Stimulated activated CD8-positive, alpha-beta memory T cell treated with anti-CD3 and anti-CD28 coated beads, Interleukin-12 subunit alpha, Interleukin-12 subunit beta, amount 100 ng/mL, for 24 hours (primary cell): ENCODE data around the gene SH3D19.

ENCODE experiments used
- DNase-seq: peaks from one replicate; pipeline ENCODE4 v3.0.0-alpha.2; 2020; ENCODE audit errors: extremely low read depth

The SH3D19 gene, protein sequence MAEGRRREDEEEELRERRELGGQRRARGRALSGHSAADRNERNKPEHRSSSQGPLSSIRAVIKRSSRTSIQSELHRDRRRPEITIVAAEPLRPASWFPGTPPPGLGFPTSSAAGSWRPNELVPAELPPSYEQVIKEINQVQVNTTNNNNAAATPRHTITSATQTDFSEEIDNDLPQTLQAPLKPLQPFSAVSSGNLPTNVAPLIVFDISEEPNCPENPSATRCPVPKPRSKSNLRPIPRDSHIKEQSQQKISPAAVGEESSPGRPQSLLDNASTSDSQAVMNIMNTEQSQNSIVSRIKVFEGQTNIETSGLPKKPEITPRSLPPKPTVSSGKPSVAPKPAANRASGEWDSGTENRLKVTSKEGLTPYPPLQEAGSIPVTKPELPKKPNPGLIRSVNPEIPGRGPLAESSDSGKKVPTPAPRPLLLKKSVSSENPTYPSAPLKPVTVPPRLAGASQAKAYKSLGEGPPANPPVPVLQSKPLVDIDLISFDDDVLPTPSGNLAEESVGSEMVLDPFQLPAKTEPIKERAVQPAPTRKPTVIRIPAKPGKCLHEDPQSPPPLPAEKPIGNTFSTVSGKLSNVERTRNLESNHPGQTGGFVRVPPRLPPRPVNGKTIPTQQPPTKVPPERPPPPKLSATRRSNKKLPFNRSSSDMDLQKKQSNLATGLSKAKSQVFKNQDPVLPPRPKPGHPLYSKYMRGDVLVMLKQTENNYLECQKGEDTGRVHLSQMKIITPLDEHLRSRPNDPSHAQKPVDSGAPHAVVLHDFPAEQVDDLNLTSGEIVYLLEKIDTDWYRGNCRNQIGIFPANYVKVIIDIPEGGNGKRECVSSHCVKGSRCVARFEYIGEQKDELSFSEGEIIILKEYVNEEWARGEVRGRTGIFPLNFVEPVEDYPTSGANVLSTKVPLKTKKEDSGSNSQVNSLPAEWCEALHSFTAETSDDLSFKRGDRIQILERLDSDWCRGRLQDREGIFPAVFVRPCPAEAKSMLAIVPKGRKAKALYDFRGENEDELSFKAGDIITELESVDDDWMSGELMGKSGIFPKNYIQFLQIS

DNA sequence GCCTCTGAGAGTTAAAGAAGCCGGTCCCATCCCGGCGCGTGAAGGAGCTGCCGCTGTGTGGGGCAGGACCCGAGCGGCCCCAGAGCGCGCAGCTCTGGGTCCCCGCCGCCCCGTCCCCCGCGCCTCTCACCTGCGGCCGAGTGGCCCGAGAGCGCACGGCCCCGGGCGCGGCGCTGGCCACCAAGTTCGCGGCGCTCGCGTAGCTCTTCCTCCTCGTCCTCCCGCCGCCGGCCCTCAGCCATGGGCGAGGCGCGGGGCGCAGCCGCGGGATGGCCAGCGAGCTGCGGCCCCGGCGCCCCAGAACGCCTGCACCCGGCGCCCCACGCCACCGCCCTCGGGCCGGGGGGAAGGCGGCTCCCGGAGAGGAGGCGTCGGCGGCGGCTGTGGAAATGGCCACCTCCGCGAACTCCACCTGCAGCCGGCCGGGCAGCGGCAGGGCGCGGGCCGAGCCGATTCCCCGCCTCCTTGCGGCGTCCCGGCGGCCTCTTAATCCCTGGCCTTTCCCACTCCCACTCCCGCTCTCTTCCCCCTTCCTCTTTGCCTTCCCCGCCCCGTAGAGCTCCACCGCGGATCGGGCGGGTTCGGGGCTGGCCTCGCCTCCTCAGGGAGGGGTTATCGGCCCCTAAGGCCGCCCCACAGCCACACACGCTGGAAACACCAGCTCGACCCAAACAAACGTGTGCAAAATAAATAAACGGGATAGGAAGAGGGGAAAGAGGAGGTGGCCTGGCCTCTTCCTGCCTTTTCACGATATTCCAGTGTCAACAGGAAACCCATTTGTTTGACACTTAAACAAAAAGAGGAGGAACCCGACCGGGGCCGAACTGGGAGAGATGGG is at the start of gene SH3D19:
TSS of gene SH3D19 (minus strand) at position 495 of the 838 bp plus-strand sequence. CDS start at position 242, 253 bp downstream.
- DNase-seq, result no peak

DNA sequence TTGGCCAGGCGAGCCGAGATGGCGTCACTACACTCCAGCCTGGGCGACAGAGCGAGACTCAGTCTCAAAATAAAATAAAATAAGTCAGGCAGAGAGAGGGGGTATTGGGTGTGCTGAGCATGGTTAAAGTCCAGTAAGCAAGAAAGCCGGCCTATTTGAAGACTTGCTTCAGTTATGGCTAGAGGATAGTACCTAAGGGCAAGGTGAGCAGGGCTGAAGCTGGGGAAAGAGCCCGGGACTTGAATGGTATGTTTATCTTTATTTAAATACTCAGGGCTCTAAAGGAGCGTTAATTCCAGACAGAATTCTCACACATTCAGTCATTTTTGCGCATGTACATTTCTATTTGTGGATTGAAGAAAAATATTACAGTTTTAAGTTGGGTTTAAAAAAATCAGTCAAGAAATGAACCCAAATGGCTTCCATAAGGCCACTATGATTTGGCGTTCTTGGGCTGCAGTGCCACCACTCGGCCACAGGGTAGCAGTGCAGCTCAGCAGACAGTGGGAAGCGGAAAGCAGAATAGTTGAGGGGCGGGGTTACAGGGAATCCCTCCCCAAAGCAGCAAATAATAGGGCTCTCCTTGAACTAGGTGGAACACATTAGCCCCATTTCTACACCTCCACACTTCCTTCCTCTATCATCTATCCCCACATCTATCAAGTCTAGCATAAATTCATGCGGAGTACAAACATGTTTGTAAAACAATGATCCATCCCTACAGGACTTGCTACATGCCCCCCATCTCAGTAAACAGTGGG is 37.2 kb upstream of the SH3D19 start:
- peak; percentile 33 for DNase-seq

DNA sequence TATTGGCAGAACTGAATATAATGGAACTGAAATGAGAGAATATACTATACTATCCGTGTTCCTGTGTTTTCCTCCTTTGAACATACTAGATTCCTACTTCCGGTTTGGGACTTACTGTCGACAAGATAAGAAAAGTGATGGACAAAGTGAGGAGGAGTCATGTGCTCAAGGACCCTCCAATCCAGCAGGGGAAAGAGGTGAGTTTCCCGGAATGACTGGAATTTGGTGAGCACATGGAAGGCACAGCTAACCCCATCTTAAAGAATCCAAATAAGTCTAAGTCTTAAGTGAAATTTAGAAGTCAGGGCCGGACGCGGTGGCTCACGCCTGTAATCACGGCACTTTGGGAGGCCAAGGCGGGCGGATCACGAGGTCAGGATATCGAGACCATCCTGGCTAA is 36.6 kb upstream of the SH3D19 start:
- DNase-seq, result no peak

DNA sequence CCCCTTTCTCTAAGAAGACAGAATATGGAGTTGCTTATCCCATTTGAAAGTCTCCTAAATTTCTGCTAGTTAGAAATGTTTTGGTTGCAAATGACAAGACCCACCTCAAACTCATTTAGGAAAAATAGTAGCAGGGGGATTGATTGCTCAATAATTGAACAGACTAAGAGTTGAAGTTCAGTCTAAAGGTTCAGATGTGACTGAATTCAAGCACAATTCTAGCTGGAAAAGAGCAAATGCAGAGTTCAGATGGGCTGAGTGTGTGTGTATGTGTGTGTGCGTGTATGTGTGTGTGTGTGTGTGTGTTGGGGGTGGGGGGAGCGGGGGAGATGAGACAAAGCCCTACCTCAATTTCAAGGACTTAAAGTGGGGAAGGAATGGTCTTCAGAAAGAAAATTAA is 35.7 kb upstream of the SH3D19 start:
- DNase-seq, result no peak

DNA sequence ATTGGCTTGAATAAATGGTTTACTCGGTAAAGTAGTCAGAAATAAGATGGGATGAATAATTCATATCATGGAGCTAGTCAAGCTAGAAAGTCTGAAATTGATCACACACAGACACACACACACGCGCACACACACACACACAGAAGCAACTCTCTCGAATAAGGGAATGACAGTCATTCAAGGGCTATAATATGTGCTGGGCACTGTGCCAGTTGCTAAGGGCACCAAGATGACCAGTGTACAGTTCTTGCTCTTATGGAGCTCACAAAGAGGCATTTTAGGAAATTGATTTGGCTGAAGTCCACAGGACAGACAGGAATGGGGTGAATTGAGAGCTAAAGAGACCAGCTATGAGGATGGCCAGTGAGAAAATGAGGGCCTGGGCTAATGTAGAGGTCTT is 34.2 kb upstream of the SH3D19 start:
- DNase-seq, result no peak

DNA sequence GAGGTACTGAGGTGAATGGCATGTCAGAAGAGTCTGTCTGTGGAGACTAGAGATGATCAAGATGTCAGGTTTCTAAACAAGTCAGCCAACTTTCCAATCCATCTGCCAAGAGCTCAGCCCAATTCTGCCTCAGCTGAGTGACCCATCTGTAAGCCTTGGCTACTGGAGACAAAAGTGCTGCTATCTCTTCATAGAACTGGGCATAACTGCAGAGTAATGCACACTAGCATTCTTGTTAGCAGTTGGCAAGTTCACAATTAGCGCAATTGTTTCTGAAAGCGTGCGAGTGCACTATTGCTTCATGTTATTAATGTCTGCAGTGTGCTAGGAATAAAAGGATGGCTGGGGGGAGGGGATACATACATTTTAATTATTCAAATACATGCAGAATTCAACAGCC is 32.9 kb upstream of the SH3D19 start:
- no peak for DNase-seq

DNA sequence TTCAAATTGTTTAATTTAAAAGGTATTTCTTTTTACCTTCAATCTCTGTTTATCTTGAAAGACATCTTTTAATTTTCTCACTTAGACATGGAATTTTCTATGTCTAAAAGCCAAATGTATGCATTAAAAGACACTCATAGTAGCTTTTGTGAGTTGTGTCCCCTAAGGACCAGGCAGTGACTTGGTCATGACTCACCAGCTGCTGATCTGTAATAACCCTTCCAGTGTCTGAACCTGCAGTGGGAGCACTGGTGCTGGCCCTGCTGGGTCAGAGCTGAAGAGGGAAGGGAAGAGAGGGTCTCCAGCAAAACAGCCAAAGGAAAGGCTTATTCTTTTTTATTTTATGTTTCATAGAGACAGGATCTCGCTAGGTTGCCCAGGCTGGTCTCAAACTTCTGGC is 31.1 kb upstream of the SH3D19 start:
- no peak for DNase-seq

DNA sequence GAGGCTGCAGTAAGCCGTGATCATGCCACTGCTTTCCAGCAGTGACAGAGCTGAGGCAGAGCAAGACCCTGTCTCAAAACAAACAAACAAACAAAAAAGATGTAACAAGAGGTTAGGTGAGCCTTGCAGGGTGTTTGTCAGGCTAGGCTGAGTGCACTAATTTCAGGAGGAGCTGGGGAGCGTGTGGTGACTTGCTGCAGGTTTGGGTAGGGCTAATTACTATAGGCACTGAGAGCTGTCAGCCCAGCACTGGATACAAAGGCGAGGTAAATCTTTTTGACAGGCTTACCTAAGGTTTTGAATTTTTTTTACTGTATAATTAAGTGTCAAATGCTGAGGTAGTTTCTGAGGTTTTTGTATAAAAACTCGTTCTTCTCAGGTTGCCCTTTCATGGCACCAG is 29.8 kb upstream of the SH3D19 start:
- DNase-seq, result no peak

DNA sequence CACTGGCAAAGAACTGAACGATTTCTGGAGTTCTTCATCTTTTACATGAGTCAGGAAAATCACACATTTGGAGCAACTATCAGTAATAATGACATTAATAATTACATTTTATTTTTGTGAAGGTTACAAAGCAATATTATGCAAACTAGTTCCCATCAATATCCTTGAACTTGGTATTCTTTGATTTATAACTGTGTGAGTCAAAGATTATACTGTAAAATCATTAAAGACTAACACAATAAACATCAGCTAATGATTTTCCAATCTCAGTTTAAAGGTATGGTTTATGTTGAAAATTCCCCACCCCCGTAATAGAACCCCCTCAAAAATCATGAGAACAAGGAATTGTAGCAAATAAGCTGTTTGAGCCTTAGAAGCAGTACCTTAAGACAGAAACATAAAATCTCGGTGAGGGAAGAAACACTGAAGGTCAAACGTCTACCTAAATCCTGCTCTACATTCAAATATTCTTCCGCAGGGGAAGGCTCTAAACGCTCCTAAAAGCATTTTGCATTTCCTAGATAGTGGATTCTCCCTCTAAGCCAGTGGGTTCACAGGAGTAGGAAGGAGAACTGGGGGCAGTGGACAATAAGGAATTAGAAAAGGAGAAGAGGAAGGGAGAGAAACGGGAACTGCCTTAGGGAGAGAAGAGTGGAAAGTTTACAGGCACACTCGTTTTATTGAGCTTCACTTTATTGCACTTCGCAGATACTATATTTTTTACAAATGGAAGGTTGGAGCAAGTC is 22.3 kb upstream of the SH3D19 start:
- DNase-seq, result no peak

DNA sequence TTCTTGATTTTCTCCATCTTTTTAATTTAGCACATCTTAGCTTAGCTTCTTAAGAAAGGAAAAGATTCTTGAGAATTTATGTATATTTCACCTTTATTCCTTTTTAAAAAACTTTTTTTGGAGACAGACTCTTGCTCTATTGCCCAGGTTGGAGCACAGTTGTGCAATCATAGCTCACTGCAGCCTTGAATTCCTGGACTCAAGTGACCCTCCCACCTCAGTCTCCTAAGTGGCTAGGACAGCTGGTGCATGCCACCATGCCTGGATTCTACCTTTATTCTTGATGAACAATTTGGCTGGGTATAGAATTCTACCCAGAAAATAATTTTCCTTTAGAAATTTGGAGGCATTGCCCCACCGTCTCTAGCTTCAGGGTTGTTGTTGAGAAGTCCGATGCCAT is 19.5 kb upstream of the SH3D19 start:
- DNase-seq, result no peak

DNA sequence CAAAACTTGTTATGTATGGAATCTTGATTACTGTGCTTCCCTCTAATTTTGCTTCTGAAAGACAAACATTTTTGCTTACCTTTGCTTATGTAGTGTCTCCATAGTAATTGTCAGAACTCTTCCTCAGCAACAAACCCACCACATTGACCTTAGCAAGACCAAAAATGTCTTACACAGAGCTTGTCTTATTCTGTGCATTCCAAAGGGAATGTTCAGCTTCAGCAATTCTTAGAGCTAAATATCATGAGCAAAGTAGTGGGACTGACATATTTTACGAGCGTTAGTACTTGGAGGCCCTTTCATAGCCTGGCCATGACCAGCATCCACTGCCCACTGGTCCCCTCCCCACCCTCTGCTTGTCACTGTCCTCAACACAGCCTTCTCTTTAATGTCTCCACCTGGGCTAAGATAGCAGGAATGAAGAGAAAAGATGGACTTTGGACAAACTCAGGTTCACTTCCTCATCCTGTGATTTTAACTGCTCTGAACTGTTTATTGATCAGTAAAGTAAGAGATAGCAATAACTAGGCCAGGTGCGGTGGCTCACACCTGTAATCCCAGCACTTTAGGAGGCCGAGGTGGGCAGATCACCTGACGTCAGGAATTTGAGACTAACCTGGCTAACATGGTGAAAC is 15.5 kb upstream of the SH3D19 start:
- no peak for DNase-seq

DNA sequence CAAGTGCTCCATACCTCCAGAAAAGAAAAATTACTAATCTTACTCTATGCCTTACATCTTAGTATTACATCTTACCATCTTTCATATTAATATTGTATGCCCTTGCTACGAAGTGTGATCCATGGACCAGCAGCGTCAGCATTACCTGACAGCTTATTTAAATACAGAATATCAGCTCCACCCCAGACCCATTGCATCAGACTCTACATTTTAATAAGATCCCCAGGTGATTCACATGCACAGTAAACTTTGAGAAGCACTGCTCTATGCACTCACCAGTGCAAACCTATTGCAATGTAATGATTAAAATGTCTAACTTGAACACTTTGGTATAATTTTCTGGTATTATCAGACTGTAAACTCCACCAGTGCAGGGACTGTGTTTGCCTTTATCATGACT is 14.1 kb upstream of the SH3D19 start:
- no peak for DNase-seq

DNA sequence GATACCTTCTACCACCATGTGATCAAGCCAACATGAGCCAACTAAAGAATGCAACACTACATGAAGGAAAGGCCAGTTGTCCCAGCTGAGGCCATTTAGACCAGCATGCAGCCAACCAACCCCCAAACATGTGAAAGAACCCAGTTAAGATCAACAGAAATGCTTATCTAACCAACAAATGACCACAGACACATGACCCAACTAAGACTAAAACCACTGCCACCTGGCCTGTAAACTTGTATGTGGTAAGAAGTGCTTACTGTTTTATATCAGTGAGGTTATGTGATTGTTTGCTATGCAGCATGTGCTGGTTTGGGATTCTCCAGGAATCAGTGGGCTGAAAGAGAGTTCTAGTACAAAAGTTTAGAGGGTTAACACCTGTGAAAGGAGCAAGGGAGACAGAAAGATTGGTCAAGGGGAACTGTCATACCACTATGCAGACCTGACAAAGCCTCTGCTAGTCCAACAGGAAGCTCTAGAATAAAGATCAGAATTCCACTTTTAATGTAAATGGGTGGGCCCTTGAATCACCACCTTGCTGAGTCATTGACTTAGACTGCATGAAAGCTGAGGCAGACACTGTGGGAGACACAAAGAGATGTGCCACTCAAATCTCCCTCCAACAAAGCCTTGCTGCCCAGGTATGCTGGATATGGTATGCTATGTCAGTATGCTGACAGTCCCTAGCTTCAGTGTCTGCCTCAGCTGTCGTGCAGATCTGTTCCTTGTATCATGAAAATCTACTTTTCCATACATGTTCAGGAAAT is 6.1 kb upstream of the SH3D19 start:
- no peak for DNase-seq

DNA sequence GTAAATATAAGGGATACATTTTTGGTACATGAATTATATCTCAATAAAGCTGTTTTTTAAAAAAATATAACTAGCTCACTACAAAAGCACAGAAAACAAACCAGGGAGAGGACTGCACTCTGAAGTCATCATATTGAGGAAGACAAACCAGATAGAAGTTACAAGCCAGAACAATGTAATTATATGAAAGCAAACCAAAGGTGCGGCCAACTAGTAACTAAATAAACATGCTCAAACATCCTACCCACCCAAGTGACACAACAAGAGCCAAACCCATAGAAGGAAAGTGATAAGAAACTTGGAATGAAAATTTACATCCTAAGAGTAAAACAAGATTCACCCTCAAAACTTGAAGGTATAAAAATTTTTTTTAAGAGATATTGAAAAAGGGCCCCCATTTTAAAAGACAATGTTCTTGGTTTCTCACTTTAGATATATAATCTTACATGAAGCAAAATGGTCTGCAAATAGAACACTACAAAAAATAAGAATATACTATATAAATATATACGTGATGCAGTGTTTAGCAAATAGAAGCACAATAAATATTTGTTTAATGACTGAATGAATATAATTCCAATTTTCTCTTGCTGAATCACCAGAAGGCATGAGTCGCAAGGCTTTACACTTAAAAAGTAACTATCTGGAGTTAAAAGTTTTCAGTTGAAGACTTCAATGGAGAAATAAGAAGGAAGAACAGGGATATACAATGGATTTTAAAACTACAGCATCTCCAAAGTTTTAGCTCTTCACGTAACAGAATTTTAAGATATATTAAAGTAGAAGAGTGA is 4.0 kb upstream of the SH3D19 start:
- no peak for DNase-seq

DNA sequence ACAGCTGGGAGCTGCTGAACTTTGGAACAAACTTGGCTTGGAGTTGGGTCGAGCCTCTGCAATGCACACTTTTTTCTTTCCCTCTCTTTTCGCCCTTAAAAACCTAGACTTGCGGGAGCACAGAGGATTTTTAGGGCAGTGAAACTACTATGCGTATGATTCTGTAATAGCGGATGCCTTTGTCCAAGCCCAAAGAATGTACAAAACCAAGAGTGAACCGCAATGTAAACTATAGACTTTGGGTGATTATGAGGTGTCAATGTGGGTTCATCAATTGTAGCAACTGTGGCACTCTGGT is 493 bp upstream of the SH3D19 start:
- no peak for DNase-seq

DNA sequence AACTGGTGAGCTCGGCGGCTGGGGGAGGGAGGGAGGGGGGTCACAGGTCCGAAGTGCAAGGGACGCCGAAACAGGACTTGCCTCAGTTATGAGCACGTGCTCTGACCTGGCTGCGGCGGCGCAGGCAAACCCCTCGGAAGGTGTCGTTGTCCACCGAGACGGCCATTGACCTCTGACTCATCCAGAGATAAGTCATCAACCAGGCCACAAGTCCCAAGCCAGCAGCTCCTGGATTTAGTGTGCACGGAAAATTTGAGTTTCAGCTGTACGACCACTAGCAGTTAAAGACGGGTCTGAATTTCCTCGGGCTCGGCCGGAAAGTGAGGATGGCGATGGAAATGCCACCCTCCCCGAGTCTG is 674 bp downstream of the SH3D19 start:
- DNase-seq, result no peak

DNA sequence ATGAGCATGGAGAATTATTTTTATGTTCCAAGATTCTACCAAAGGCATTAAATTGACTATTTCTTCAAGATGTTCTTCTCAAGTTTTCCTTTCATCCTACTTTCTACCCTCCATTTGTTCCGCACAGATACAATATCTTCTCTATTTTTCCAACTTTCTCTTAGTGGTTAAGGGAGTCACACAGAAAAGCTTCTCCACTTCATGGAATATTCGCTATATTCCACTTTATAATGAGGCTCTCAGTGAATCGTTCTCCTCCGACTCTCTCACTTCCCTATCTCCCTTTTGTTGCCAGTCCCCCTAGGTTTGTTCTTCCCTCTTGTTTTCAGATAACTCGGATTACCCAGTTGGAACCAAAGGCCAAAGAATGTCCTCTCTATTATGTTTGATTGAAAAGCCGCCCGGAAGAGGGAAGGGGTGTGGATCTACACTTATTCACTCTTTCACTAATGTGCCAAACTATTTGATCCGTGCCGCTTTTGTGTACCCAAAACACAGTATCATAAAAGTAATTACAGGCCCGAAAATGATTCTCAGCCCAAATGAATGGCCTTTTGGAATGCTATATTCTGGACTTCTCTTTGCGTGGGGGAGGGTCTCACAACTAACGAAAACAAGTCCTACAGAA is 1.2 kb downstream of the SH3D19 start:
- no peak for DNase-seq

DNA sequence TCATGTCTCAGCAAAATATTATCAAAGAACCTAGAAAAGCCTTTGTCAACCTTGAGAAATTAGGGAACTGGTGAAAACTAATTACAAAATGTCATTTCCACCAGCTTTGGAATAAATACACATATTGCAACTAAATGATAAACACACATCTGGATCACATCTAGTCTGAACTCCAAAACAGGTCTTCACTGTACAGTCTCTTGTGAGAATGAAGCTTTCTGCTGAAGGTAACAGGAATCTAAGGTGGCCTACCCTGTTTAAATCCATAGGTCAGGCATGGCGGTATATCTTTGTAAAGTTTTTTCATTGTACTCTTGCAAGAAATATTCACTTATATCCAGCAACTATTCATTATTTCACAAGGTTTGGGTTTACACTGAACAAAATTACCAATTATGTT is 1.7 kb downstream of the SH3D19 start:
- no peak for DNase-seq
